GM23338 (cell line): Measurements from ENCODE around the gene ADGRF4. TPM values are rescaled to one million over a fixed set of nuclear protein-coding genes. Genes with fewer than 3 reads are reported as not detected.
A peak's percentile ranks its signal among the peaks of the same experiment; 100 is the strongest.

Source experiments
- ATAC-seq: fragments of 200-7000 bp; cut with Tn5 transposase; 3 replicates; pipeline ENCODE4 v1.9.1; 2020
- DNase-seq: peaks from one replicate; pipeline ENCODE4 v3.0.0-alpha.2; 2015; ENCODE audit warnings: low spot score
- H2AFZ ChIP-seq: fragments of 200-600 bp; sonication (generic); 2 replicates; pipeline ENCODE4 v1.8.0; 2016; ENCODE audit warnings: antibody characterized with exemption, mild to moderate bottlenecking, moderate library complexity
- H3F3A ChIP-seq: fragments of 200-600 bp; sonication (generic); replicated peaks from 2 replicates; pipeline ENCODE4 v1.8.0; 2017; ENCODE audit warnings: antibody characterized with exemption, mixed run types, low read depth
- H3K27ac ChIP-seq: fragments of 200-600 bp; sonication (generic); 2 replicates; pipeline ENCODE4 v1.6.1; 2016; ENCODE audit warnings: low read depth
- H3K27me3 ChIP-seq: fragments of 200-600 bp; sonication (generic); 2 replicates; pipeline ENCODE4 v1.8.0; 2016; ENCODE audit warnings: mild to moderate bottlenecking, mixed run types, moderate library complexity; ENCODE audit not compliant: insufficient read depth
- H3K36me3 ChIP-seq: fragments of 200-600 bp; sonication (generic); 2 replicates; pipeline ENCODE4 v1.8.0; 2016; ENCODE audit warnings: mild to moderate bottlenecking; ENCODE audit not compliant: insufficient read depth
- H3K4me1 ChIP-seq: fragments of 200-600 bp; sonication (generic); 2 replicates; pipeline ENCODE4 v1.8.0; 2016; ENCODE audit warnings: mild to moderate bottlenecking, moderate library complexity; ENCODE audit not compliant: insufficient read depth
- H3K4me2 ChIP-seq: fragments of 200-600 bp; sonication (generic); 2 replicates; pipeline ENCODE4 v1.7.1; 2017; ENCODE audit warnings: mixed run types
- H3K4me3 ChIP-seq: fragments of 200-600 bp; sonication (generic); 2 replicates; pipeline ENCODE4 v1.6.1; 2016; ENCODE audit warnings: mixed run types
- H3K79me2 ChIP-seq: fragments of 200-600 bp; sonication (generic); replicated peaks from 2 replicates; pipeline ENCODE4 v1.8.0; 2017; ENCODE audit warnings: mild to moderate bottlenecking; ENCODE audit not compliant: insufficient read depth
- H3K9me2 ChIP-seq: fragments of 200-600 bp; sonication (generic); 2 replicates; pipeline ENCODE4 v1.8.0; 2017; ENCODE audit not compliant: insufficient read depth
- H4K20me1 ChIP-seq: fragments of 200-600 bp; sonication (generic); replicated peaks from 2 replicates; pipeline ENCODE4 v1.8.0; 2017; ENCODE audit warnings: mild to moderate bottlenecking; ENCODE audit not compliant: insufficient read depth
- H3K27ac Mint-ChIP-seq: 2 replicates; pipeline ENCODE4 v1.8.0; 2020; ENCODE audit warnings: inconsistent platforms, mild to moderate bottlenecking, moderate library complexity, mixed read lengths
- H3K27me3 Mint-ChIP-seq: 3 replicates; pipeline ENCODE4 v1.8.0; 2022; ENCODE audit warnings: low read depth, mild to moderate bottlenecking, moderate library complexity, mixed read lengths, inconsistent platforms; ENCODE audit not compliant: insufficient read depth, poor library complexity
- H3K36me3 Mint-ChIP-seq: 3 replicates; pipeline ENCODE4 v1.8.0; 2021; ENCODE audit warnings: low read depth, mild to moderate bottlenecking, inconsistent platforms, moderate library complexity, mixed read lengths
- H3K4me1 Mint-ChIP-seq: 3 replicates; pipeline ENCODE4 v1.8.0; 2020; ENCODE audit warnings: mild to moderate bottlenecking, inconsistent platforms, mixed read lengths
- H3K4me3 Mint-ChIP-seq: 3 replicates; pipeline ENCODE4 v1.8.0; 2021; ENCODE audit warnings: moderate library complexity, mild to moderate bottlenecking, inconsistent platforms, mixed read lengths
- H3K9me3 Mint-ChIP-seq: 3 replicates; pipeline ENCODE4 v1.8.0; 2020; ENCODE audit warnings: moderate library complexity, mild to moderate bottlenecking, inconsistent platforms, mixed read lengths
- CREB1 ChIP-seq: fragments of 250-450 bp; sonication (Bioruptor Pico); IDR thresholded peaks from 2 replicates; pipeline ENCODE4 v1.5.0; 2020; ENCODE audit warnings: low read depth, mild to moderate bottlenecking, moderate library complexity
- CTCF ChIP-seq, 2 experiments: fragments of 200-600 bp in 1 of 2; sonication (generic) in 1 of 2; conservative IDR thresholded peaks; 2 replicates each; pipeline versions ENCODE4 v1.5.1 to v1.6.1; 2016 to 2017; ENCODE audit warnings: antibody characterized with exemption in 2 of 2, low read depth in 2 of 2, mild to moderate bottlenecking in 2 of 2, moderate library complexity in 1 of 2
- ETS1 ChIP-seq: IDR thresholded peaks from 2 replicates; pipeline ENCODE4 v1.6.1; 2016; ENCODE audit warnings: antibody characterized with exemption
- EZH2 ChIP-seq: fragments of 200-600 bp; sonication (generic); IDR thresholded peaks from one replicate; pipeline ENCODE4 v1.8.0; 2017; ENCODE audit warnings: antibody characterized with exemption, mild to moderate bottlenecking, low read depth; ENCODE audit not compliant: unreplicated experiment
- EZH2phosphoT487 ChIP-seq: fragments of 200-600 bp; sonication (generic); IDR thresholded peaks from one replicate; pipeline ENCODE4 v1.8.1; 2018; ENCODE audit warnings: antibody characterized with exemption; ENCODE audit not compliant: unreplicated experiment
- JUNB ChIP-seq: IDR thresholded peaks from one replicate; pipeline ENCODE4 v1.6.1; 2016; ENCODE audit warnings: antibody characterized with exemption; ENCODE audit not compliant: unreplicated experiment
- NANOG ChIP-seq: IDR thresholded peaks from 2 replicates; pipeline ENCODE4 v1.6.1; 2016; ENCODE audit warnings: antibody characterized with exemption, borderline replicate concordance
- POLR2AphosphoS5 ChIP-seq: IDR thresholded peaks from 2 replicates; pipeline ENCODE4 v1.6.1; 2016; ENCODE audit warnings: antibody characterized with exemption, low read depth
- REST ChIP-seq: IDR thresholded peaks from one replicate; pipeline ENCODE4 v1.6.1; 2018; ENCODE audit warnings: antibody characterized with exemption; ENCODE audit not compliant: unreplicated experiment
- STAT1 ChIP-seq: IDR thresholded peaks from one replicate; pipeline ENCODE4 v1.6.1; 2016; ENCODE audit warnings: antibody characterized with exemption; ENCODE audit not compliant: unreplicated experiment
- ZNF114 ChIP-seq: fragments of 250-450 bp; sonication (Bioruptor Pico); IDR thresholded peaks from 2 replicates; pipeline ENCODE4 v1.5.0; 2020; ENCODE audit warnings: mild to moderate bottlenecking, moderate library complexity
- ZNF331 ChIP-seq: fragments of 250-450 bp; sonication (Bioruptor Pico); IDR thresholded peaks from 2 replicates; pipeline ENCODE4 v1.5.0; 2020; ENCODE audit warnings: low read depth, mild to moderate bottlenecking, moderate library complexity
- polyA plus RNA-seq: library from polyadenylated mRNA; unstranded; fragments of >200 nt; fragmentation: Nextera tagmentation; extraction: Ambion mirVana; gene quantifications from 2 replicates; pipeline ENCODE4 v1.2.1, GENCODE V29; 2016
- total RNA-seq: library from RNA; depleted of rRNA; stranded (reverse); fragments of >200 nt; shearing (Covaris generic); gene quantifications from 2 replicates; pipeline ENCODE4 v1.2.3, GENCODE V29; 2014

The ADGRF4 gene
- total and polyA plus RNA-seq, 2 experiments from 2014 or later: not detected

GRCh38 chr6:47651505-47651944, 46.9 kb upstream of the ADGRF4 start (continued):
- TF ChIP-seq EZH2 (no peak), EZH2phosphoT487 (no peak), CREB1 (CRISPR knock-in tag) (no peak), NANOG (no peak), ZNF331 (CRISPR knock-in tag) (no peak), STAT1 (no peak), CTCF (conservative IDR thresholded peaks at IDR 0.05; ENCODE audit: low read depth in 2 of 2) (no peak), JUNB (no peak), POLR2AphosphoS5 (no peak), ETS1 (no peak)

- peak overlapping the region; percentile 43; the same call in 1 of the 2 replicates for H2AFZ ChIP-seq
- no peaks in the 10 kb centered on the region for H3K27me3 ChIP-seq
- DNase-seq (no peak), ATAC-seq (no peak)
- peaks cover 16% of the 10 kb centered on the region; the same call in 1 of the 2 replicates for H3K9me2 ChIP-seq
- H3K9me3 Mint-ChIP-seq: no peaks in the 10 kb centered on the region; the same call in 2 of the 3 replicates
- no peak overlapping the region for H3K4me3 ChIP-seq
- H3F3A ChIP-seq: no peaks in the 10 kb centered on the region
- H3K4me1 Mint-ChIP-seq: peaks cover 5% of the 10 kb centered on the region; the same call in 1 of the 3 replicates
- no peak overlapping the region for H3K4me2 ChIP-seq
- H4K20me1 ChIP-seq: no peaks in the 10 kb centered on the region
- H3K27me3 Mint-ChIP-seq: no peaks in the 10 kb centered on the region
- no peak overlapping the region for H3K27ac ChIP-seq
- peaks cover 16% of the 10 kb centered on the region for H3K4me1 ChIP-seq
- no peak overlapping the region for H3K4me3 Mint-ChIP-seq
- H3K27ac Mint-ChIP-seq: no peak overlapping the region
- H3K36me3 ChIP-seq: no peaks in the 10 kb centered on the region
- no peaks in the 10 kb centered on the region for H3K36me3 Mint-ChIP-seq
- no peaks in the 10 kb centered on the region for H3K79me2 ChIP-seq
- TF ChIP-seq NANOG: no peak
- TF ChIP-seq JUNB: no peak
- no peak for TF ChIP-seq CREB1 (CRISPR knock-in tag)
- no peak for TF ChIP-seq POLR2AphosphoS5
- no peak for TF ChIP-seq EZH2
- no peak for TF ChIP-seq ZNF331 (CRISPR knock-in tag)
- no peak for TF ChIP-seq REST
- no peak for TF ChIP-seq ZNF114 (CRISPR knock-in tag)
Observed at GRCh38 chr6:47653706-47654105, 44.7 kb upstream of the ADGRF4 start.
